HG02943 (cell line): ENCODE data around the gene BAHCC1.

ENCODE experiments used
- ATAC-seq: cut with Tn5 transposase; IDR thresholded peaks from one replicate; pipeline ENCODE4 v1.9.1; 2021; ENCODE audit warnings: mild to moderate bottlenecking, low read depth, moderate library complexity; ENCODE audit not compliant: unreplicated experiment

The BAHCC1 gene

GRCh38 chr17:81409190-81409935, 14.1 kb downstream of the BAHCC1 start:
- ATAC-seq = no peak

- ATAC-seq = no peak
Measured at GRCh38 chr17:81410852-81411251, 15.6 kb downstream of the BAHCC1 start.

- ATAC-seq = no peak
Measured at GRCh38 chr17:81411305-81411704, 16.0 kb downstream of the BAHCC1 start.

- no peak for ATAC-seq
Measured at GRCh38 chr17:81412490-81413093, 17.3 kb downstream of the BAHCC1 start.

- ATAC-seq = no peak
Measured at GRCh38 chr17:81413497-81414135, 18.4 kb downstream of the BAHCC1 start.

- ATAC-seq = no peak
Measured at GRCh38 chr17:81414756-81415516, 19.7 kb downstream of the BAHCC1 start.

- ATAC-seq = no peak
Measured at GRCh38 chr17:81415681-81416080, 20.4 kb downstream of the BAHCC1 start.

GRCh38 chr17:81416612-81417011, 21.4 kb downstream of the BAHCC1 start:
- ATAC-seq = no peak

- no peak for ATAC-seq
Measured at GRCh38 chr17:81417049-81417878, 22.0 kb downstream of the BAHCC1 start.

GRCh38 chr17:81417879-81418709, 22.8 kb downstream of the BAHCC1 start:
- ATAC-seq = no peak

- ATAC-seq = no peak
Measured at GRCh38 chr17:81418710-81419318, 23.6 kb downstream of the BAHCC1 start.

GRCh38 chr17:81419319-81419885, 24.1 kb downstream of the BAHCC1 start:
- no peak for ATAC-seq

GRCh38 chr17:81419886-81420768, 24.9 kb downstream of the BAHCC1 start:
- no peak for ATAC-seq

- no peak for ATAC-seq
Measured at GRCh38 chr17:81420769-81421462, 25.7 kb downstream of the BAHCC1 start.

- no peak for ATAC-seq
Measured at GRCh38 chr17:81422776-81423697, 27.8 kb downstream of the BAHCC1 start.

- no peak for ATAC-seq
Measured at GRCh38 chr17:81423698-81424071, 28.4 kb downstream of the BAHCC1 start.
